H7 (cell line): ENCODE results near the gene ONECUT2. TPM values are rescaled to one million over a fixed set of nuclear protein-coding genes. Genes with fewer than 3 reads are reported as not detected.

Experiments
- total RNA-seq: library from RNA; depleted of rRNA; stranded (reverse); fragments of >200 nt; shearing (Covaris generic); gene quantifications from 2 replicates; pipeline ENCODE4 v1.2.3, GENCODE V29; 2014; rRNA removed

The ONECUT2 gene
- total RNA-seq, 1 experiment from 2014 or later: 0.62 TPM

Other genes starting within 250 kb of the ONECUT2 start
- gene ST8SIA3, start 82.8 kb upstream of the ONECUT2 start, total RNA-seq: 0.66 and 1.5 TPM in 2 replicates
- 30.4 and 33.0 TPM in 2 replicates for gene FECH, start 151.3 kb downstream of the ONECUT2 start, total RNA-seq
- 198 and 205 TPM in 2 replicates for gene NARS1, start 186.5 kb downstream of the ONECUT2 start, total RNA-seq